ENCODE data around the gene NRBP1. TPM values are rescaled to one million over a fixed set of nuclear protein-coding genes. Genes with fewer than 3 reads are reported as not detected.

NRBP1 gene
- total RNA-seq, 1 experiment from 2014 or later, result 140 TPM

- H3K4ac ChIP-seq (ENCODE audit: low read depth, low read length), result no peak overlapping the region
- H3K79me1 ChIP-seq (ENCODE audit: insufficient read depth, low read depth, low read length, poor library complexity, severe bottlenecking), result no peaks in the 10 kb centered on the region
- no peak overlapping the region for H2AFZ ChIP-seq (ENCODE audit: low read length)
- no peaks in the 10 kb centered on the region for H3K9me3 ChIP-seq (ENCODE audit: control insufficient read depth, low read depth, low read length)
- Mint-ChIP-seq H3K4me1 (peaks cover 23% of the 10 kb centered on the region in 2 experiments), H3K27me3 (ENCODE audit: low read depth) (peaks cover 11% of the 10 kb centered on the region), H3K36me3 (ENCODE audit: insufficient read depth in 1 of 3, low read depth in 3 of 3) (peaks cover 2 to 16% (median 10%) of the 10 kb centered on the region in 3 experiments; a peak in 6 of 7 replicates), H3K9me3 (no peaks in the 10 kb centered on the region), H3K27ac (peak overlapping the region in 2 of 3 experiments; percentile 87 to 98; a peak in 4 of 7 replicates), H3K4me3 (peak overlapping the region; percentile 85 to 93)
- H3K4me1 ChIP-seq (ENCODE audit: insufficient read depth, low read length), result no peaks in the 10 kb centered on the region; the same call in 1 of the 2 replicates
- no peak overlapping the region for H2BK12ac ChIP-seq (ENCODE audit: insufficient read length, low read depth, low read length)
- H3K79me2 ChIP-seq (ENCODE audit: insufficient read depth, low read length), result no peaks in the 10 kb centered on the region
- H4K91ac ChIP-seq (ENCODE audit: insufficient read length, low read depth, low read length), result no peak overlapping the region
- H4K8ac ChIP-seq (replicated peaks; ENCODE audit: insufficient read length, low read depth, low read length), result no peak overlapping the region
- H2BK20ac ChIP-seq (ENCODE audit: low read depth, low read length, poor library complexity, severe bottlenecking), result no peak overlapping the region
- H3K18ac ChIP-seq (ENCODE audit: insufficient read length, low read depth, low read length), result no peak overlapping the region
- H2BK5ac ChIP-seq (ENCODE audit: insufficient read length, low read length), result no peak overlapping the region
- no peak overlapping the region for H3K23ac ChIP-seq (ENCODE audit: insufficient read length, low read depth, low read length)
- H3K56ac ChIP-seq (ENCODE audit: insufficient read length, low read depth, low read length), result no peak overlapping the region
- no peaks in the 10 kb centered on the region for H4K20me1 ChIP-seq (ENCODE audit: control insufficient read depth, insufficient read depth, insufficient read length)
- H2BK120ac ChIP-seq (ENCODE audit: low read depth, low read length, poor library complexity, severe bottlenecking), result no peak overlapping the region
- TF ChIP-seq, protein P1, sequence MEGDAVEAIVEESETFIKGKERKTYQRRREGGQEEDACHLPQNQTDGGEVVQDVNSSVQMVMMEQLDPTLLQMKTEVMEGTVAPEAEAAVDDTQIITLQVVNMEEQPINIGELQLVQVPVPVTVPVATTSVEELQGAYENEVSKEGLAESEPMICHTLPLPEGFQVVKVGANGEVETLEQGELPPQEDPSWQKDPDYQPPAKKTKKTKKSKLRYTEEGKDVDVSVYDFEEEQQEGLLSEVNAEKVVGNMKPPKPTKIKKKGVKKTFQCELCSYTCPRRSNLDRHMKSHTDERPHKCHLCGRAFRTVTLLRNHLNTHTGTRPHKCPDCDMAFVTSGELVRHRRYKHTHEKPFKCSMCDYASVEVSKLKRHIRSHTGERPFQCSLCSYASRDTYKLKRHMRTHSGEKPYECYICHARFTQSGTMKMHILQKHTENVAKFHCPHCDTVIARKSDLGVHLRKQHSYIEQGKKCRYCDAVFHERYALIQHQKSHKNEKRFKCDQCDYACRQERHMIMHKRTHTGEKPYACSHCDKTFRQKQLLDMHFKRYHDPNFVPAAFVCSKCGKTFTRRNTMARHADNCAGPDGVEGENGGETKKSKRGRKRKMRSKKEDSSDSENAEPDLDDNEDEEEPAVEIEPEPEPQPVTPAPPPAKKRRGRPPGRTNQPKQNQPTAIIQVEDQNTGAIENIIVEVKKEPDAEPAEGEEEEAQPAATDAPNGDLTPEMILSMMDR (conservative IDR thresholded peaks at IDR 0.05), result no peak
- no peak overlapping the region for H3K14ac ChIP-seq (ENCODE audit: insufficient read depth, low read length)
- H2BK15ac ChIP-seq (ENCODE audit: low read depth, low read length), result no peak overlapping the region
- no peak overlapping the region for H3K9ac ChIP-seq (ENCODE audit: extremely low read depth, insufficient read length, low read length)
- no peak for DNase-seq
- no peak overlapping the region for H3K27ac ChIP-seq (ENCODE audit: insufficient read length, low read depth, low read length)
- H2AK5ac ChIP-seq (ENCODE audit: insufficient read length, low read length), result no peak overlapping the region
- H3K4me2 ChIP-seq (ENCODE audit: insufficient read depth, insufficient read length, low read length), result peak overlapping the region; percentile 66
- H3K27me3 ChIP-seq (ENCODE audit: insufficient read depth, low read length), result no peaks in the 10 kb centered on the region
- no peak overlapping the region for H3T11ph ChIP-seq (ENCODE audit: low read length)
- H3K23me2 ChIP-seq (ENCODE audit: insufficient read length, low read depth, low read length, poor library complexity, severe bottlenecking), result peaks cover 4% of the 10 kb centered on the region
- no CpG with 5 or more reads among the region's 11 CpGs for WGBS (ENCODE audit: extremely low coverage, insufficient read length, low lambda C conversion rate)
- H4K5ac ChIP-seq (ENCODE audit: insufficient read length, low read depth, low read length), result no peak overlapping the region
Observed at GRCh38 chr2:27489118-27489497, 60.7 kb downstream of the NRBP1 start.

Measured in H9 (cell line).